Natural killer cell (primary cell): ENCODE results near the gene CEP43. TPM values are rescaled to one million over a fixed set of nuclear protein-coding genes. Genes with fewer than 3 reads are reported as not detected.

Source experiments
- ATAC-seq, 3 donors: fragments of 150-1000 bp in 2 of 3; fragments of 200-7000 bp in 1 of 3; cut with Tn5 transposase; 1 replicate in 1 of 3; 2 replicates in 2 of 3; pipeline ENCODE4 v1.10.0; 2021; ENCODE audit warnings: mild to moderate bottlenecking in 2 of 3, moderate library complexity in 2 of 3
- DNase-seq, 2 donors: peaks; one replicate each; pipeline versions ENCODE4 v3.0.0 to v3.0.0-alpha.2; 2013 to 2021; ENCODE audit warnings: mixed read lengths in 1 of 2
- H3K27ac ChIP-seq: one replicate; pipeline ENCODE4 v1.5.1; 2013; ENCODE audit warnings: mild to moderate bottlenecking, low read length
- H3K27me3 ChIP-seq: one replicate; pipeline ENCODE4 v1.6.1; 2013; ENCODE audit warnings: low read length; ENCODE audit not compliant: control insufficient read depth, insufficient read depth
- H3K36me3 ChIP-seq: one replicate; pipeline ENCODE4 v1.6.1; 2013; ENCODE audit warnings: low read length; ENCODE audit not compliant: control insufficient read depth, insufficient read depth
- H3K4me1 ChIP-seq: one replicate; pipeline ENCODE4 v1.6.1; 2013; ENCODE audit warnings: low read length; ENCODE audit not compliant: control insufficient read depth, insufficient read depth
- H3K4me3 ChIP-seq: one replicate; pipeline ENCODE4 v1.5.1; 2013; ENCODE audit warnings: low read length
- H3K9me3 ChIP-seq: one replicate; pipeline ENCODE4 v1.6.1; 2013; ENCODE audit warnings: low read length; ENCODE audit not compliant: control insufficient read depth, insufficient read depth
- H3K27ac Mint-ChIP-seq, 2 donors: one replicate each; pipeline ENCODE4 v1.8.0; 2022; ENCODE audit warnings: mild to moderate bottlenecking in 2 of 2, mixed read lengths in 2 of 2, moderate library complexity in 1 of 2
- H3K27me3 Mint-ChIP-seq, 2 donors: one replicate each; pipeline ENCODE4 v1.8.0; 2022; ENCODE audit warnings: low read depth in 2 of 2, mixed read lengths in 2 of 2
- H3K36me3 Mint-ChIP-seq: one replicate; pipeline ENCODE4 v1.8.0; 2022; ENCODE audit warnings: mixed read lengths
- H3K4me1 Mint-ChIP-seq, 2 donors: one replicate each; pipeline ENCODE4 v1.8.0; 2022; ENCODE audit warnings: mixed read lengths in 2 of 2
- H3K4me3 Mint-ChIP-seq: one replicate; pipeline ENCODE4 v1.8.0; 2022; ENCODE audit warnings: mild to moderate bottlenecking, moderate library complexity, mixed read lengths
- H3K9me3 Mint-ChIP-seq, 2 donors: one replicate each; pipeline ENCODE4 v1.8.0; 2022; ENCODE audit warnings: mixed read lengths in 2 of 2
- WGBS: methylation state at CpG from one replicate; pipeline ENCODE4 v1.1.7; 2013; ENCODE audit warnings: missing lambda C conversion rate; ENCODE audit not compliant: insufficient coverage; 5-methylcytosine and 5-hydroxymethylcytosine counted together
- intact Hi-C: fragments of 100-400 bp; cut with micrococcal nuclease; formaldehyde crosslinking; loops from one replicate; pipeline ENCODE4 v1.14.2; 2022
- total RNA-seq, 4 donors: library from RNA; stranded (reverse); fragments of 120-200 nt in 1 of 4; gene quantifications; one replicate each; pipeline versions ENCODE4 v1.2.3 to v1.2.4, GENCODE V29; 2013 to 2022
- TF ChIP-seq, protein P1 (sequence below): fragments of 200-600 bp; IDR thresholded peaks from one replicate; pipeline ENCODE4 v1.8.0; 2022; ENCODE audit warnings: antibody characterized with exemption

CEP43 gene
- total RNA-seq, 3 donors from 2014 or later (not counting 1 experiment from before 2014, with no cell fraction given) = 13.5 to 17.0 (median 15.4) TPM

DNA sequence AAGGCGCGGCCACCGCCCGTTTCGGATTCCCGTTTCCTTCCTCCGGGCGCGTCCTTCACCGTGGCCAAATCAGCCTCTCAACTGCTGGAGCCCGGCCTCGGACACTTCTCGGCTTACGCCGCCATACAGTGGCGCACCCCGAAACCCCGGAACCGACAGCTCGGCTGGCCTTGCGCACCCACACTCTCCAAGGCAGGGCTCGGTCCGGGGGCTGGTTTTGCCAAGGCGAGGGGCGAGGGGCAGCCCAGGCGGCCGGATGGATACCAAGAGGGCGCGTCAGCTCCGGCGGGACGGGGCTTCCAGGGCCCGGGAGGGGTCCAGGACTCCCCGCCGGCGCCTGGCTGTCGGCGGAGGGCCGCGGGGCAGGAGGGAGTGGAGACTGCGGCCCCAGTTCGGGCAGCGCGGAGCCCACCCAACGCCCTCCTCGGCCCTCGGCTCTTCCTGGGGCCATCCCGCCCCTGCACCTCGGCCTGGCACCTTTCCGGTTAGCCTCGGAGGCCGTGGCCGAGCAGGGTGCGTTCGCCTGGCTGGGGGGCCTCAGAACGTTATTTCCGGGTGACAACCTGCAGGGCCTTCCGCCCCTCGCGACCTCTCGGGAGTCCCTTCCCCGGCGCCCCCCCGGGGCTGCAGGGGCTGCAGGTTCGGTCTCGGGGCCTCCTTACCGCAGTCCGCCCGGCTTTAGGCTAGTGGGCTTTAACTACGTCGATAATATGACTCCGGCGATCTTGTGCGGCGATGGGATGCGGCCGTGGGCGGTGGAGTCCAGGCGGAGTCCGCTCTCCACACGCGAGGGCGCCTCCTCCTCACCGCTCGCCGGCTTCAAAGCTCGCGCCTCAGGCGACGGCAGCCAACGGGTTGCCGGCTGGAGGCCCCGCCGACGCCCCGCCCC lies 697 bp upstream of the CEP43 start:
- H3K36me3 Mint-ChIP-seq = no peaks in the 10 kb centered on the region
- DNase-seq (peak; percentile 24 to 29), ATAC-seq (peak in 1 of 3 donors; percentile 1)
- Histone ChIP-seq H3K27ac (no peak overlapping the region), H3K4me3 (peak overlapping the region; percentile 98), H3K4me1 (peaks cover 9% of the 10 kb centered on the region), H3K27me3 (no peaks in the 10 kb centered on the region), H3K36me3 (peaks cover 2% of the 10 kb centered on the region), H3K9me3 (no peaks in the 10 kb centered on the region)
- intact Hi-C loops = loop anchor here (1.0 kb wide), 1 partner anchor 42 kb away; the partner anchor contains the start of gene RNASET2
- peaks cover 28% of the 10 kb centered on the region in 2 donors for H3K4me1 Mint-ChIP-seq
- peak overlapping the region; percentile 96 for H3K4me3 Mint-ChIP-seq
- no peaks in the 10 kb centered on the region for H3K9me3 Mint-ChIP-seq
- peak overlapping the region in 1 of 2 donors; percentile 67 for H3K27ac Mint-ChIP-seq
- TF ChIP-seq, protein P1, sequence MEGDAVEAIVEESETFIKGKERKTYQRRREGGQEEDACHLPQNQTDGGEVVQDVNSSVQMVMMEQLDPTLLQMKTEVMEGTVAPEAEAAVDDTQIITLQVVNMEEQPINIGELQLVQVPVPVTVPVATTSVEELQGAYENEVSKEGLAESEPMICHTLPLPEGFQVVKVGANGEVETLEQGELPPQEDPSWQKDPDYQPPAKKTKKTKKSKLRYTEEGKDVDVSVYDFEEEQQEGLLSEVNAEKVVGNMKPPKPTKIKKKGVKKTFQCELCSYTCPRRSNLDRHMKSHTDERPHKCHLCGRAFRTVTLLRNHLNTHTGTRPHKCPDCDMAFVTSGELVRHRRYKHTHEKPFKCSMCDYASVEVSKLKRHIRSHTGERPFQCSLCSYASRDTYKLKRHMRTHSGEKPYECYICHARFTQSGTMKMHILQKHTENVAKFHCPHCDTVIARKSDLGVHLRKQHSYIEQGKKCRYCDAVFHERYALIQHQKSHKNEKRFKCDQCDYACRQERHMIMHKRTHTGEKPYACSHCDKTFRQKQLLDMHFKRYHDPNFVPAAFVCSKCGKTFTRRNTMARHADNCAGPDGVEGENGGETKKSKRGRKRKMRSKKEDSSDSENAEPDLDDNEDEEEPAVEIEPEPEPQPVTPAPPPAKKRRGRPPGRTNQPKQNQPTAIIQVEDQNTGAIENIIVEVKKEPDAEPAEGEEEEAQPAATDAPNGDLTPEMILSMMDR = no peak
- under 1% methylated on average over 96 of the region's 96 CpGs for WGBS
- no peaks in the 10 kb centered on the region for H3K27me3 Mint-ChIP-seq

DNA sequence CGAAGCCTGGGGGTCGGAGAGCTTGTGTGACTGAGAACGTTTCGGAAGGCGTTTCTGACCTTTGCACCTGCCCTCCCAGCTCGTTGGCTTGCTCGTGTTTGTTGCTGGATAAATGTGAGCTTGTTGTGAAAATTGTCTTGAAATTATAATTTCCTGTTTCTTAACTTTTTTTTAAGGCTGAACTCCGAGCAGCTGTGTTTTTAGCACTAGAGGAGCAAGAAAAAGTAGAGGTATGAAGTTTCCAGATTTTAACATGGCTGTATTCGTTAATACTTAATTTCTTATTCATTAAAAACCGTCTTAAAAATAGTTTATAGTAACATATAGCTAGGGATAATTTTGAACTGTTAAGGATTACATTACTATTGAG lies 672 bp downstream of the CEP43 start:
- H3K9me3 Mint-ChIP-seq = no peaks in the 10 kb centered on the region
- intact Hi-C loops = loop anchor here (1.0 to 10.0 kb wide), 2 partner anchors 44 to 375 kb away; partner anchors contain the start of genes RNASET2 and RPS6KA2
- no peak for DNase-seq

DNA sequence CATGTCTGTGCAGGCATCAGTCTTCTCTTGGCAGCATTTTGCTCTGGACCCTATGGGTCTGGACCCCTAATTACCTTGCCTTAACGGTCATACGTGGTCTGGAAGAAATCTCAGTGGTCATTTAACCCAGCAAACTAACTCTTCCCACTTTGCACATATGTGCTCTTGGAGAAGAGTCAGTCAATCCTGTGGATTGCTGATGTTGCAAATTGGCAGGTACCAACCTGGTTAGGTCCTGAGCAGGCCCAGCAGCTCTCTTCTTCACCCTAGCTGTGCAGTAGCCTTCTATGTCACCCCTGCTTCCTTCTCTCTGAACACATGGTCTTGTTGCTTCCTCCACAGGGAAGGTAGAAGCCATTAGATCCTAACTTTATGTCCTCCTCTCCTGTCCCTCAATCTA lies 1.6 kb downstream of the CEP43 start:
- TF ChIP-seq, protein P1 = no peak
- peaks cover 7% of the 10 kb centered on the region for H3K36me3 ChIP-seq
- Mint-ChIP-seq H3K27ac (peak overlapping the region; percentile 5 to 67), H3K4me1 (peaks cover 28 to 31% of the 10 kb centered on the region in 2 donors), H3K27me3 (no peaks in the 10 kb centered on the region), H3K36me3 (no peaks in the 10 kb centered on the region), H3K9me3 (no peaks in the 10 kb centered on the region), H3K4me3 (peak overlapping the region; percentile 63)
- WGBS = 94% methylated on average over 2 of the region's 2 CpGs
- peaks cover 9% of the 10 kb centered on the region for H3K4me1 ChIP-seq
- no peaks in the 10 kb centered on the region for H3K27me3 ChIP-seq
- H3K27ac ChIP-seq = no peak overlapping the region
- DNase-seq (no peak), ATAC-seq (no peak)
- no peaks in the 10 kb centered on the region for H3K9me3 ChIP-seq
- intact Hi-C loops = loop anchor here (10.0 kb wide), 1 partner anchor 376 kb away; the partner anchor contains the start of gene RPS6KA2
- no peak overlapping the region for H3K4me3 ChIP-seq

More for the DNA sequence above, 672 bp downstream of the CEP43 start:
- no peak for ATAC-seq
- WGBS = 0% methylated on average over 7 of the region's 10 CpGs
- peak overlapping the region; percentile 96 for H3K4me3 Mint-ChIP-seq
- H3K27ac Mint-ChIP-seq = peak overlapping the region; percentile 67 to 87
- Histone ChIP-seq H3K4me3 (peak overlapping the region; percentile 98), H3K27ac (no peak overlapping the region), H3K27me3 (no peaks in the 10 kb centered on the region), H3K4me1 (peaks cover 9% of the 10 kb centered on the region), H3K36me3 (peaks cover 5% of the 10 kb centered on the region), H3K9me3 (no peaks in the 10 kb centered on the region)
- H3K36me3 Mint-ChIP-seq = no peaks in the 10 kb centered on the region
- H3K4me1 Mint-ChIP-seq = peaks cover 28% of the 10 kb centered on the region in 2 donors
- TF ChIP-seq, protein P1 = no peak
- no peaks in the 10 kb centered on the region for H3K27me3 Mint-ChIP-seq
